Activated CD8-positive, alpha-beta memory T cell treated with anti-CD3 and anti-CD28 coated beads for 36 hours (primary cell): Measurements from ENCODE around the gene RPS27A. TPM values are rescaled to one million over a fixed set of nuclear protein-coding genes. Genes with fewer than 3 reads are reported as not detected.
"Not testable (repeated sequence)": the region's sequence is repeated elsewhere in the genome, so short reads cannot be mapped to it uniquely, and the experiment has no call there.

Source experiments
- CTCF ChIA-PET: fragments of 350-600 bp; sonication (Branson Sonifier 250); formaldehyde crosslinking; loops from one replicate; lab custom pipeline; 2021; ENCODE audit warnings: antibody characterized with exemption; lab: Charles Lee
- POLR2A ChIA-PET: fragments of 350-600 bp; sonication (Branson Sonifier 250); formaldehyde crosslinking; loops from one replicate; lab custom pipeline; 2021; ENCODE audit warnings: antibody characterized with exemption; lab: Charles Lee
- total RNA-seq, 2 experiments: library from RNA; stranded (reverse); gene quantifications; one replicate each; pipeline ENCODE4 v1.2.3, GENCODE V29; 2021

RPS27A gene
- total RNA-seq, 2 experiments from 2014 or later = 1,085 to 1,130 TPM

DNA sequence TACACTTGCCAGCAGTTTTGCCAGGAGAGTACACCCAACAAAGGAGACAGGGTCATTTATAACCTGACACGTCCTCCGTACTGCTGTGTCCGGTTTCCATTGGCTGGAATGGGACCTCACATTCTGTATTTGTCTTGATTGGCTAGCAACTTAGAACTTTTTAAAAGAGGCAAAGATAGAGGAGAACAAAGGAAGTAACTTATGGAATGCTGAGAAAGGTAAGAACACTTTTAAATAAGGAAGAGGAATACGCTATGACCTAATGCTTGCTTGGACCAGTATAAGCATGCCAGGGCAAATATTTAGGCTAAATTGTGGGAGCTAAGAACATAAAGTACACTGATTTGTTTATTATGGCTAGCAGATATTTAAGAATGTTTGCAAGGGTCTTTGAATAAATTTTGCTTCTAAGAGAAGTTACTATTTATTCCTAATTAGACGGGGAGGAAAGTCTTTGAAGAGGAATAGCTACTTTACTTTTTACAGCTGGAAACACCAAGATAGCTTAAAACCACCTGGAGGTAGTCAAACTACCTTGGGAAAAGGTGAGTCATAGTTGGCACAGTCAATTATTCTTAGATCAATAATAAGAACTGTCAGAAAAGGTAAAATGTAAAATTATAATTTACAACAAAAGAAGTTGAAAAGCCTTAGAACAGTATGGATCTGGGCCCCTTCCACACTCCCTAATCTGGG is 48.5 kb downstream of the RPS27A start:
- POLR2A ChIA-PET = not testable (repeated sequence)
- CTCF ChIA-PET = interaction anchor here (1.2 kb wide), 1 partner anchor 11 kb away, joined by 3 read pairs; no protein-coding TSS in a partner anchor

GRCh38 chr2:55282110-55282917 is 49.8 kb downstream of the RPS27A start:
- ChIA-PET CTCF (interaction anchor here (1.2 kb wide), 1 partner anchor 13 kb away, joined by 3 read pairs; no protein-coding TSS in a partner anchor), POLR2A (no interaction called here)

GRCh38 chr2:55283083-55283482 is 50.6 kb downstream of the RPS27A start:
- POLR2A ChIA-PET = no interaction called here
- CTCF ChIA-PET = no interaction called here

Other genes with a start within 250 kb of the RPS27A start
- 100 to 1,000 TPM; 104 to 107 TPM for gene RTN4, start 182.2 kb upstream of the RPS27A start, total RNA-seq
- gene CLHC1, start 395 bp upstream of the RPS27A start, total RNA-seq = 1 to 10 TPM; 8.6 TPM
- gene MTIF2, start 36.5 kb downstream of the RPS27A start, total RNA-seq = 10 to 100 TPM; 57.4 to 57.5 TPM
- 10 to 100 TPM in 1 of 2 experiments, 1 to 10 TPM in 1; 8.9 to 11.6 TPM for gene CCDC88A, start 187.2 kb downstream of the RPS27A start, total RNA-seq